ENCODE data around the gene MMS22L. TPM values are rescaled to one million over a fixed set of nuclear protein-coding genes. Genes with fewer than 3 reads are reported as not detected.

Gene MMS22L
- total and polyA plus RNA-seq, 10 of the 15 experiments (the other 5 are each of a cell fraction or from before 2014, with no cell fraction given): 5.0 to 33.9 (median 18.7) TPM

DNA sequence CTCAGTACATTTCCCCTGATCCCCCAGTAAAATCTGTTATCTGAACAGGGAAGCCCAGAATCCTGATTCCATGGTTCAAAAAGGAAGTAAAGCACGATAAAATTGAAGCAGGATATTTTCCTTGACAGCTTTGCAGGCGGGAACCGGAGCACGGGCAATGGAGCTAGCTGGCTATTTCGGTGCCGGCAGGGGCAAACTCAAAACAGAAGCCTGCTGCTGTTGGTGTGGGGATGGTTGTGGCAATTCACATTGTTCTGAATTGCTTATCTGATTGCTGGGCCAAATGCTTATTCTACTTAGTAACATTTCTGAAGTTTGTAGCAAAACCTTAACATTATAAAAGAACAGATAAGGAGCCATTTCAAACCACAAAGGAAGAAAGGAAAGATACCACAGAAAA, 172.4 kb downstream of the MMS22L start:
- no peak overlapping the region for H3K4me2 ChIP-seq (ENCODE audit: control insufficient read depth, insufficient read depth)
- no peak overlapping the region for H3K9ac ChIP-seq (ENCODE audit: control insufficient read depth, insufficient read depth, low read length)
- ChIA-PET POLR2A (no interaction called here), RAD21 (ENCODE audit: unreplicated experiment) (no interaction called here), SMC1A (ENCODE audit: uncharacterized antibody, unreplicated experiment) (no interaction called here), CTCF (no interaction called here)
- H3K79me2 ChIP-seq (ENCODE audit: control insufficient read depth, insufficient read depth, low read length): no peaks in the 10 kb centered on the region
- ATAC-seq (no peak), FAIRE-seq (no peak), DNase-seq (ENCODE audit: low read depth, low spot score) (no peak)
- no peaks in the 10 kb centered on the region for H4K20me1 ChIP-seq (ENCODE audit: control insufficient read depth, insufficient read depth)
- no peaks in the 10 kb centered on the region; a peak in 1 of 4 replicates for H3K27me3 ChIP-seq (replicated peaks in 1 of 2; ENCODE audit: control insufficient read depth in 2 of 2, insufficient read depth in 2 of 2, low read length in 1 of 2)
- H3K4me1 ChIP-seq (ENCODE audit: control insufficient read depth, insufficient read depth, low read length): no peaks in the 10 kb centered on the region
- BruUV-seq (replicated peaks): no TSS peak
- no peak overlapping the region for H3K4me3 ChIP-seq
- intact Hi-C loops (cut with micrococcal nuclease; ENCODE audit: unreplicated experiment) (no loop called here), in situ Hi-C loops (cut with MboI) (no loop called here)
- WGBS (ENCODE audit: insufficient coverage, insufficient replicate concordance, low lambda C conversion rate, missing lambda C conversion rate): 47% methylated on average over 6 of the region's 6 CpGs
- no peak overlapping the region for H2AFZ ChIP-seq (ENCODE audit: control insufficient read depth, low read depth, low read length)
- no peak for TF ChIP-seq RUNX3 (IDR thresholded peaks at IDR 0.05; ENCODE audit: low read length)
- TF ChIP-seq ZNF217 (IDR thresholded peaks at IDR 0.05): no peak
- no peak for TF ChIP-seq BCL11A (IDR thresholded peaks at IDR 0.05; ENCODE audit: low read depth, low read length)
- TF ChIP-seq ATF7 (IDR thresholded peaks at IDR 0.05; ENCODE audit: low read depth): no peak
- TF ChIP-seq CHD4 (IDR thresholded peaks at IDR 0.05): no peak
- no peak for TF ChIP-seq KAT2A (conservative IDR thresholded peaks at IDR 0.05; ENCODE audit: control insufficient read depth, low read depth, low read length)
- no peak for TF ChIP-seq SPI1 (IDR thresholded peaks at IDR 0.05; ENCODE audit: borderline replicate concordance, insufficient read depth, low read depth, low read length)
- no peak for TF ChIP-seq MEF2B (IDR thresholded peaks at IDR 0.05; ENCODE audit: partially characterized antibody, poor library complexity, severe bottlenecking)
- no peak for TF ChIP-seq ESRRA (IDR thresholded peaks at IDR 0.05; ENCODE audit: low read length)
- TF ChIP-seq, protein P1, sequence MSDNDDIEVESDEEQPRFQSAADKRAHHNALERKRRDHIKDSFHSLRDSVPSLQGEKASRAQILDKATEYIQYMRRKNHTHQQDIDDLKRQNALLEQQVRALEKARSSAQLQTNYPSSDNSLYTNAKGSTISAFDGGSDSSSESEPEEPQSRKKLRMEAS (IDR thresholded peaks at IDR 0.05; ENCODE audit: low read depth, low read length): no peak
- TF ChIP-seq, protein P2, sequence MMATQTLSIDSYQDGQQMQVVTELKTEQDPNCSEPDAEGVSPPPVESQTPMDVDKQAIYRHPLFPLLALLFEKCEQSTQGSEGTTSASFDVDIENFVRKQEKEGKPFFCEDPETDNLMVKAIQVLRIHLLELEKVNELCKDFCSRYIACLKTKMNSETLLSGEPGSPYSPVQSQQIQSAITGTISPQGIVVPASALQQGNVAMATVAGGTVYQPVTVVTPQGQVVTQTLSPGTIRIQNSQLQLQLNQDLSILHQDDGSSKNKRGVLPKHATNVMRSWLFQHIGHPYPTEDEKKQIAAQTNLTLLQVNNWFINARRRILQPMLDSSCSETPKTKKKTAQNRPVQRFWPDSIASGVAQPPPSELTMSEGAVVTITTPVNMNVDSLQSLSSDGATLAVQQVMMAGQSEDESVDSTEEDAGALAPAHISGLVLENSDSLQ (IDR thresholded peaks at IDR 0.05): no peak
- no peak for TF ChIP-seq TARDBP (IDR thresholded peaks at IDR 0.05; ENCODE audit: borderline replicate concordance)
- TF ChIP-seq BACH1 (IDR thresholded peaks at IDR 0.05; ENCODE audit: borderline replicate concordance): no peak
- TF ChIP-seq, protein P3, sequence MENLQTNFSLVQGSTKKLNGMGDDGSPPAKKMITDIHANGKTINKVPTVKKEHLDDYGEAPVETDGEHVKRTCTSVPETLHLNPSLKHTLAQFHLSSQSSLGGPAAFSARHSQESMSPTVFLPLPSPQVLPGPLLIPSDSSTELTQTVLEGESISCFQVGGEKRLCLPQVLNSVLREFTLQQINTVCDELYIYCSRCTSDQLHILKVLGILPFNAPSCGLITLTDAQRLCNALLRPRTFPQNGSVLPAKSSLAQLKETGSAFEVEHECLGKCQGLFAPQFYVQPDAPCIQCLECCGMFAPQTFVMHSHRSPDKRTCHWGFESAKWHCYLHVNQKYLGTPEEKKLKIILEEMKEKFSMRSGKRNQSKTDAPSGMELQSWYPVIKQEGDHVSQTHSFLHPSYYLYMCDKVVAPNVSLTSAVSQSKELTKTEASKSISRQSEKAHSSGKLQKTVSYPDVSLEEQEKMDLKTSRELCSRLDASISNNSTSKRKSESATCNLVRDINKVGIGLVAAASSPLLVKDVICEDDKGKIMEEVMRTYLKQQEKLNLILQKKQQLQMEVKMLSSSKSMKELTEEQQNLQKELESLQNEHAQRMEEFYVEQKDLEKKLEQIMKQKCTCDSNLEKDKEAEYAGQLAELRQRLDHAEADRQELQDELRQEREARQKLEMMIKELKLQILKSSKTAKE (IDR thresholded peaks at IDR 0.05; ENCODE audit: low read depth, poor library complexity, severe bottlenecking): no peak
- no peak for TF ChIP-seq RCOR1 (conservative IDR thresholded peaks at IDR 0.05; ENCODE audit: low read depth, low read length)
- TF ChIP-seq FOS (IDR thresholded peaks at IDR 0.05; ENCODE audit: borderline replicate concordance, extremely low read depth, insufficient read length): no peak
- no peak for TF ChIP-seq SMC3 (IDR thresholded peaks at IDR 0.05; ENCODE audit: borderline replicate concordance, low read length)
- H3K27ac ChIP-seq (ENCODE audit: control insufficient read depth, insufficient read depth): no peak overlapping the region
- H3K36me3 ChIP-seq (ENCODE audit: control insufficient read depth in 2 of 2, insufficient read depth in 2 of 2, low read length in 1 of 2): no peaks in the 10 kb centered on the region
- H3K9me3 ChIP-seq (replicated peaks; ENCODE audit: control insufficient read depth, insufficient read depth, low read length): no peaks in the 10 kb centered on the region
